Esophagus muscularis mucosa (tissue), 4 donors: ENCODE data around the gene PPP2R3A. TPM values are rescaled to one million over a fixed set of nuclear protein-coding genes. Genes with fewer than 3 reads are reported as not detected.

ENCODE experiments used
- DNase-seq: peaks from one replicate; pipeline ENCODE4 v3.0.0-alpha.2; 2017; ENCODE audit errors: extremely low spot score
- H3K27ac ChIP-seq, 4 donors: fragments of 200-600 bp; sonication (generic); replicated peaks in 1 of 4; 1 replicate in 3 of 4; 2 replicates in 1 of 4; pipeline ENCODE4 v1.5.1; 2016 to 2019; ENCODE audit warnings: mild to moderate bottlenecking in 1 of 4
- H3K27me3 ChIP-seq, 4 donors: fragments of 200-600 bp; sonication (generic); one replicate each; pipeline versions ENCODE4 v1.5.1 to v1.6.0; 2016 to 2019
- H3K36me3 ChIP-seq, 4 donors: fragments of 200-600 bp; sonication (generic); one replicate each; pipeline ENCODE4 v1.5.1; 2016 to 2019
- H3K4me1 ChIP-seq, 4 donors: fragments of 200-600 bp; sonication (generic); one replicate each; pipeline ENCODE4 v1.5.1; 2016 to 2019
- H3K4me3 ChIP-seq, 4 donors: fragments of 200-600 bp; sonication (generic); 1 replicate in 2 of 4; 2 replicates in 2 of 4; pipeline ENCODE4 v1.5.1; 2016 to 2019; ENCODE audit warnings: mild to moderate bottlenecking in 4 of 4, moderate library complexity in 1 of 4
- H3K9me3 ChIP-seq, 4 donors: fragments of 200-600 bp; sonication (generic); 1 replicate in 3 of 4; 2 replicates in 1 of 4; pipeline ENCODE4 v1.5.1; 2016 to 2019
- CTCF ChIP-seq, 3 experiments: fragments of 200-600 bp in 2 of 3; fragments of 450-650 bp in 1 of 3; sonication (generic) in 2 of 3; IDR thresholded peaks; one replicate each; pipeline ENCODE4 v1.5.1; 2017 to 2019; ENCODE audit warnings: antibody characterized with exemption in 3 of 3, mild to moderate bottlenecking in 2 of 3, moderate library complexity in 1 of 3
- EP300 ChIP-seq: sonication (generic); formaldehyde crosslinking; IDR thresholded peaks from one replicate; pipeline ENCODE4 v1.6.1; 2017; ENCODE audit warnings: antibody characterized with exemption
- POLR2A ChIP-seq: fragments of 450-650 bp; IDR thresholded peaks from one replicate; pipeline ENCODE4 v1.6.1; 2017; ENCODE audit warnings: antibody characterized with exemption, moderate library complexity, mild to moderate bottlenecking, low read depth
- POLR2AphosphoS5 ChIP-seq, 2 donors: sonication (generic); formaldehyde crosslinking; IDR thresholded peaks; one replicate each; pipeline ENCODE4 v1.6.1; 2017; ENCODE audit warnings: antibody characterized with exemption in 2 of 2
- WGBS: methylation state at CpG from one replicate; pipeline ENCODE4 v1.1.5; 2018; 5-methylcytosine and 5-hydroxymethylcytosine counted together
- intact Hi-C: fragments of 100-400 bp; cut with DNase I; formaldehyde crosslinking; loops from one replicate; pipeline ENCODE4 v1.15.1; 2023
- total RNA-seq, 4 donors: library from RNA; depleted of rRNA; stranded (reverse); fragments of >200 nt; gene quantifications; one replicate each; pipeline versions ENCODE4 v1.1.0 to v1.2.1, GENCODE V29; 2016

Gene PPP2R3A
- total RNA-seq, 4 donors from 2014 or later, result 19.4 to 28.9 (median 26.3) TPM

- intact Hi-C loops, result no loop called here
- H3K4me1 ChIP-seq, result peaks cover 0 to 4% (median 0%) of the 10 kb centered on the region in 4 donors
- no peak for DNase-seq
- H3K9me3 ChIP-seq, result no peaks in the 10 kb centered on the region
- H3K27me3 ChIP-seq, result no peaks in the 10 kb centered on the region
- H3K36me3 ChIP-seq, result no peaks in the 10 kb centered on the region
- H3K27ac ChIP-seq, result no peak overlapping the region
- no peak overlapping the region for H3K4me3 ChIP-seq
- no peak for TF ChIP-seq POLR2A
- no peak for TF ChIP-seq CTCF (IDR thresholded peaks at IDR 0.05)
- TF ChIP-seq POLR2AphosphoS5 (IDR thresholded peaks at IDR 0.05), result no peak
- TF ChIP-seq EP300, result no peak
- 79% methylated on average over 1 of the region's 1 CpG for WGBS
Observed at GRCh38 chr3:136008221-136008620, 42.7 kb downstream of the PPP2R3A start.

GRCh38 chr3:136008732-136009470, 43.4 kb downstream of the PPP2R3A start:
- TF ChIP-seq EP300 (no peak), CTCF (IDR thresholded peaks at IDR 0.05) (no peak), POLR2A (no peak), POLR2AphosphoS5 (IDR thresholded peaks at IDR 0.05) (no peak)
- Histone ChIP-seq H3K4me3 (no peak overlapping the region), H3K9me3 (no peaks in the 10 kb centered on the region), H3K4me1 (peaks cover 0 to 4% (median 0%) of the 10 kb centered on the region in 4 donors), H3K36me3 (no peaks in the 10 kb centered on the region), H3K27ac (no peak overlapping the region), H3K27me3 (no peaks in the 10 kb centered on the region)
- no peak for DNase-seq
- intact Hi-C loops, result no loop called here
- WGBS, result 88% methylated on average over 5 of the region's 5 CpGs

- no peaks in the 10 kb centered on the region for H3K27me3 ChIP-seq
- no peak overlapping the region for H3K27ac ChIP-seq
- intact Hi-C loops, result no loop called here
- DNase-seq, result no peak
- peaks cover 18 to 62% (median 53%) of the 10 kb centered on the region in 4 donors for H3K4me1 ChIP-seq
- no peaks in the 10 kb centered on the region for H3K36me3 ChIP-seq
- no peak overlapping the region for H3K4me3 ChIP-seq
- no peaks in the 10 kb centered on the region for H3K9me3 ChIP-seq
- TF ChIP-seq POLR2AphosphoS5 (IDR thresholded peaks at IDR 0.05) (no peak), CTCF (IDR thresholded peaks at IDR 0.05) (no peak), POLR2A (no peak), EP300 (no peak)
- WGBS, result 22% methylated on average over 1 of the region's 1 CpG
Observed at GRCh38 chr3:136018876-136019275, 53.3 kb downstream of the PPP2R3A start.

GRCh38 chr3:136021803-136022202, 56.3 kb downstream of the PPP2R3A start:
- no peaks in the 10 kb centered on the region for H3K27me3 ChIP-seq
- no peaks in the 10 kb centered on the region for H3K36me3 ChIP-seq
- no peak overlapping the region for H3K4me3 ChIP-seq
- H3K27ac ChIP-seq, result no peak overlapping the region
- WGBS, result 77% methylated on average over 1 of the region's 1 CpG
- intact Hi-C loops, result no loop called here
- no peaks in the 10 kb centered on the region for H3K9me3 ChIP-seq
- peaks cover 18 to 70% (median 59%) of the 10 kb centered on the region in 4 donors for H3K4me1 ChIP-seq
- no peak for DNase-seq
- TF ChIP-seq POLR2A, result no peak
- no peak for TF ChIP-seq POLR2AphosphoS5 (IDR thresholded peaks at IDR 0.05)
- no peak for TF ChIP-seq CTCF (IDR thresholded peaks at IDR 0.05)
- no peak for TF ChIP-seq EP300
